T47D (cell line): Measurements from ENCODE around the gene FGGY.

Experiments
- DNase-seq, 2 experiments: peaks; one replicate each; pipeline versions ENCODE4 v3.0.0 to v3.0.0-alpha.2; 2011 to 2012; ENCODE audit warnings: low read depth in 1 of 2, low spot score in 1 of 2
- JUND ChIP-seq: IDR thresholded peaks from 2 replicates; pipeline ENCODE4 v1.6.1; 2012; ENCODE audit warnings: low read depth
- in situ Hi-C: cut with HindIII; loops from 2 replicates; pipeline ENCODE4 v1.10.0; 2016; ENCODE audit warnings: low sequenced_read_pairs, low pct_unique_long_range_greater_than_20kb

Gene FGGY

DNA sequence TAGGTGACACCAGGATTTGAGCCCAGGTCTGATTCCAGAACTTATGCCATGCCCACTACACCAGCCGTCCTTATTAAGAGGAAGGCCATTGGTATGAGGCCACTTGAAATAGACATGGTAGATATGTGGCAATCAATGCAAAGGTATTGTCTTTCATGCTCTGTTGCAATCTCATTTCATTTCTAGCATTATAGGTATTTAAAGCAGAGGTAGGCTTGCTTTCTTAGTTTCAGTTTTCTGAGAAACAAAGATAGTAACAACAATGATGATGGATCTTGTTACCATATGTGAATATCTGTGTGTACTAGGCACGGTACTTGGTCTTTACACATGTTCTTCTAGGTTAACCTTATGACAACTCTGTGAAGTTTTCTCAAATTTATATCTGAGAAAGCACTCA lies 113.1 kb downstream of the FGGY start:
- DNase-seq, result no peak
- TF ChIP-seq JUND, result no peak
- in situ Hi-C loops, result no loop called here

GRCh38 chr1:59410457-59410856 lies 113.6 kb downstream of the FGGY start:
- no peak for TF ChIP-seq JUND
- in situ Hi-C loops, result no loop called here
- no peak for DNase-seq

DNA sequence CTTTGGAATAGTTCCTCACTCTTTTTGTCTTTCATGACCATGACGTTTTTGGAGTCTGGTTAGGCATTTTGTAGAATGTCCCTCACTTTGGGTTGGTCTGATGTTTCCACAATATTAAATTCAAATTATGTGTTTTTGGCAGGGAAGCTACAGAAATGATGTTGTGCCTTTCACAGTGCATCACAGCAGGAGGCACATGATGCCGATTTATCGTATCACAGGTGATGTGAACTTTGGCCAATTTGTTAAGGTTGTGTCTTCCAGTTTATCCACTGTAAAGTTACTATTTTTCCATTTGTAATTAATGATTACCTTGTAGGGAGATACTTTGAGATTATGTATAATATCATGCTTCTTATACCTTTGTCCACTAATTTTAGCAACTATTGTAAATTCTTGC lies 114.3 kb downstream of the FGGY start:
- in situ Hi-C loops, result no loop called here
- no peak for TF ChIP-seq JUND

DNA sequence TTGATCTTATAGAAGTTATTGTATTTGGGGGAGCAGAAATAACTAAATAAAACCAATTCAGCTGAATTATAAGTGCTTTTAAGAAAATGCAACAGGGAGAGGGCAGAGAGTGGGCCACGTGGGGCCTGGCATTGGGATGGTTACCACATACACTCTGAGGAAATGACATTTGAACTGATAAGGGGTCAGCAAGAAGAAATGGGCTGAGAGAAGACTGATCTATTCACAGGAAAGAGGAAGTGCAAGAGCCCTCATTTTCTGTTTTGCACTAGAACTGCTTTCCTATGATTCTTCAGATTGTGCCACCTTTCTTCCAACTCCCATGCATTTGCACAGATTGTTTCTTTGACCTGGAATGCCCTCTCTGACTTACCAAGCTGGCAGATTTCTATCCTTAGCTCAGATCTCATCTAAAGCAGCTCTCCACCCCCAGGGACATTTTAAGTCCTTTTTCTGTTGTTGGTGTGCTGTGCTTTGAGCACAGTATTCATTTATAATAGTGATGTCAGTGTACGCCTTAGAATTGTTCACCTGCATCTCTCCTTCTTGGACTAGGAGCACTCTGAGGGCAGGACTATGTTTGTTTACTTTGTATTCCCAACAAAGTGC lies 115.9 kb downstream of the FGGY start:
- in situ Hi-C loops, result no loop called here
- no peak for DNase-seq
- TF ChIP-seq JUND, result no peak

More for the DNA sequence above, 114.3 kb downstream of the FGGY start:
- DNase-seq, result no peak

DNA sequence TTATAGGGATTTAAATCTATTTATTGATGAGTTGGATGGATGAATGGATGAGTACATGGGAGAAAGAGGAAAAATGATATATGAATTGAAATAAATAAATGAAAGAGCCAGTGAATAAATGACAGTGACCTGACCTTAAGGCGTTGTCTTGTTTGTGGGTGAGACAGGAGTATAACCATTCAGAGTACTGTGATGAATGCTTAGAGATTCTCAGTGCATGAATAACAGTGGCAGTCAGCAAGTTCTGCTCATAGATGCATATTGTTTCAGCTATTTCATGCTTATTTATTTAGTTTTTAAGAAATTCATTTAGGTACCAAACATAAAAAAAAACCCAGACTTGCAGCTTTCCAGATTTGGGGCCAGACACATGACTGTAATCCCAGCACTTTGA lies 116.4 kb downstream of the FGGY start:
- DNase-seq, result no peak
- no peak for TF ChIP-seq JUND
- in situ Hi-C loops, result no loop called here

DNA sequence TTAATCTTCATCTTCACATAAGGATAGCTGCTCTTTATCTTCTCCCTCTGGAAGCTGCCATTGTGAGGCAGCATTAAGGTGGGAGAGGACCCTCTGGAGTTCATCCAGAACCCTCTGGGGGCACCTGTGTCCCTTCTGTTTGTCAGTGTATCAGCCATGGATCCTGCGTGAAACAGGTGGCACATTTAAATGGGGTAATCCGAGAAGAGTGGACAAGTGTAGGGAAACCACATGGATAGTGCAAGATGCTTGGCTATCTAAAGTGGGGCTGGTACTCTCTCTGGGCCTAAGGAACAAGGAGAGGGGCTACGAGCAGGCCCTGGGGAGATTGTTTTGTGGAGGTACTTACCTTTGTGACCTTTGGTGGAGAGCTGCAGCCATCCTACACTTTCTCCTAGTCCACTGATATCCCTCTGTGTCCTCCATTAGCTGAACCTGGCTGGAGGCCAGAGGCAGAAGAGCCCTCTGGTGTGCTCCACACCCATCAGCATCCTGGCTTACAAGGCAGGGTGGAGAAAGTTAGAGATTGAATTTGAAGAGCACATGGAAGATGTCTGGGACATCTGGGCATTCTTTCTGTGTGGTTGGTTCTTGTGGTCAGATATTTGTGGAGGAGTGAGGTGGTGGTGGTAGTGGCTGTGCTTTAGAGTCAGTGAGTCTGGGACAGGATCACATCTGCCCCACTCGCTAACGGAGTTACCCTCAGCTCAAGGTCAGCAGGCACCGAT lies 117.7 kb downstream of the FGGY start:
- DNase-seq, result no peak
- TF ChIP-seq JUND, result no peak
- in situ Hi-C loops, result no loop called here

- no peak for TF ChIP-seq JUND
- DNase-seq, result no peak
- in situ Hi-C loops, result no loop called here
Measured at GRCh38 chr1:59415286-59415850, 118.5 kb downstream of the FGGY start.

- no peak for DNase-seq
- in situ Hi-C loops, result no loop called here
- TF ChIP-seq JUND, result no peak
Measured at GRCh38 chr1:59415881-59416280, 119.0 kb downstream of the FGGY start.

- in situ Hi-C loops, result no loop called here
- TF ChIP-seq JUND, result no peak
- no peak for DNase-seq
Measured at GRCh38 chr1:59417406-59417805, 120.5 kb downstream of the FGGY start.

DNA sequence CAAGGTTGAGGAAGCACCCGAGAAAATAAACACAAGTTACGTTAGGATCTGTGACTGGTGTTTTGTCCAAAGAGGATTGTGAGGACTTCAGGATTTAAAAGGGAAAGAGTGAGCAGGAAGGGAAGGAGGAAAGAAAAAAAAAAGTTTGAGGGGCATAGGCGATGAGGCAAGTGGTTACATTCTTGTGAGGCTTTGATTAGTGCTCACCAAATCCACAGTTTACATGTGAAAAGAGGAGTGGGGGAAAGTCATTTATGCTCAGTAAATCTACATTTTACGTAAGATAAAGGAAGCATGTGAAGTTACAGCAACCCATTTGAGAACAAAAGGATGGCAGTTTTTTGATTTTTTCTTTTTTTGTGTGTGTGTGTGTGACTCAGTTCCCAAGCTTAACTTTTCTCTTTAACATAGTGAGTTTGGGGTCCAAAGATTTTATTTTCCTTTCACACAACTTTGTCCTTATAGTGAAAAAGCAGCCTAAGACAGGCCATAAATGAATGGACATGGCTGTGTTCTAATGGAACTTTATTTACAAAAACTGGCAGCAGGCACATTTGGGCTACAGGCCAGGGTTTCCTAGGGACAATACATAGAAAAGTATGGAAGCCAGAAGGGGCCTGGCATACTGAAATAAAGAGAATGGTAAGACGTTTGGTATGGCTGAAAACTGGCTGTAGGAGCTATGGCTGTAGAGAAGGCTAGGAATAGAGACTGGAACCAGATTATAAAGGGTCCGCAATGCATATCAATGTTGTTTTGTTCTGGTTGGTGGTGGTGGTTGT lies 121.7 kb downstream of the FGGY start:
- DNase-seq, result no peak
- TF ChIP-seq JUND, result no peak
- in situ Hi-C loops, result no loop called here

GRCh38 chr1:59419361-59420140 lies 122.7 kb downstream of the FGGY start:
- in situ Hi-C loops, result no loop called here
- no peak for TF ChIP-seq JUND
- DNase-seq, result no peak

GRCh38 chr1:59421232-59421920 lies 124.5 kb downstream of the FGGY start:
- in situ Hi-C loops, result no loop called here
- TF ChIP-seq JUND, result no peak
- no peak for DNase-seq
